Common myeloid progenitor, CD34-positive (primary cell): ENCODE data around the gene ABCB8.

Experiments used
- CTCF ChIA-PET: fragments of 350-600 bp; sonication (Branson Sonifier 250); formaldehyde crosslinking; loops from one replicate; lab custom pipeline; 2021; ENCODE audit warnings: antibody characterized with exemption; lab: Charles Lee
- POLR2A ChIA-PET: fragments of 350-600 bp; sonication (Branson Sonifier 250); formaldehyde crosslinking; loops from one replicate; lab custom pipeline; 2021; ENCODE audit warnings: antibody characterized with exemption; lab: Charles Lee
- DNase-seq, 3 donors: peaks; one replicate each; pipeline versions ENCODE4 v3.0.0 to v3.0.0-alpha.2; 2013
- H3K27ac ChIP-seq, 2 experiments: 1 replicate in 1 of 2; 2 replicates in 1 of 2; pipeline ENCODE4 v1.7.0; 2013; ENCODE audit warnings: inconsistent platforms in 2 of 2, low read length in 2 of 2, mild to moderate bottlenecking in 2 of 2, low read depth in 1 of 2, moderate library complexity in 1 of 2; ENCODE audit not compliant: severe bottlenecking in 2 of 2, insufficient read depth in 1 of 2, poor library complexity in 1 of 2
- H3K27me3 ChIP-seq, 5 experiments: replicated peaks in 2 of 5; 1 replicate in 3 of 5; 2 replicates in 2 of 5; pipeline versions ENCODE4 v1.6.1 to v1.7.0; 2013; ENCODE audit warnings: low read length in 4 of 5, mild to moderate bottlenecking in 2 of 5, moderate library complexity in 2 of 5, inconsistent platforms in 1 of 5; ENCODE audit not compliant: insufficient read depth in 5 of 5, control insufficient read depth in 4 of 5
- H3K36me3 ChIP-seq, 4 experiments: 1 replicate in 2 of 4; 2 replicates in 2 of 4; pipeline versions ENCODE4 v1.6.1 to v1.7.0; 2013; ENCODE audit warnings: low read length in 3 of 4, control low read depth in 1 of 4, mild to moderate bottlenecking in 1 of 4; ENCODE audit not compliant: control insufficient read depth in 4 of 4, insufficient read depth in 4 of 4
- H3K4me1 ChIP-seq, 4 experiments: 1 replicate in 3 of 4; 2 replicates in 1 of 4; pipeline versions ENCODE4 v1.6.1 to v1.7.1; 2013; ENCODE audit warnings: low read length in 3 of 4, mild to moderate bottlenecking in 3 of 4, control low read depth in 1 of 4, inconsistent platforms in 1 of 4, moderate library complexity in 1 of 4; ENCODE audit not compliant: control insufficient read depth in 4 of 4, insufficient read depth in 4 of 4; ENCODE audit errors: control extremely low read depth in 1 of 4
- H3K4me3 ChIP-seq, 7 experiments: 1 replicate in 4 of 7; 2 replicates in 3 of 7; pipeline versions ENCODE4 v1.5.1 to v1.7.0; 2013; ENCODE audit warnings: mild to moderate bottlenecking in 7 of 7, low read length in 6 of 7, moderate library complexity in 6 of 7, inconsistent platforms in 2 of 7, low read depth in 2 of 7, control low read depth in 1 of 7; ENCODE audit not compliant: insufficient read depth in 4 of 7, control insufficient read depth in 1 of 7; ENCODE audit errors: extremely low read depth in 1 of 7
- H3K9me3 ChIP-seq, 5 experiments: 1 replicate in 4 of 5; 2 replicates in 1 of 5; pipeline versions ENCODE4 v1.6.1 to v1.7.1; 2013; ENCODE audit warnings: low read length in 4 of 5, mild to moderate bottlenecking in 2 of 5, inconsistent platforms in 1 of 5, low read depth in 1 of 5, moderate library complexity in 1 of 5; ENCODE audit not compliant: control insufficient read depth in 4 of 5, insufficient read depth in 2 of 5; ENCODE audit errors: control extremely low read depth in 1 of 5
- WGBS: methylation state at CpG from one replicate; pipeline ENCODE4 v1.1.5; 2013; ENCODE audit not compliant: insufficient coverage; 5-methylcytosine and 5-hydroxymethylcytosine counted together

ABCB8 gene

DNA sequence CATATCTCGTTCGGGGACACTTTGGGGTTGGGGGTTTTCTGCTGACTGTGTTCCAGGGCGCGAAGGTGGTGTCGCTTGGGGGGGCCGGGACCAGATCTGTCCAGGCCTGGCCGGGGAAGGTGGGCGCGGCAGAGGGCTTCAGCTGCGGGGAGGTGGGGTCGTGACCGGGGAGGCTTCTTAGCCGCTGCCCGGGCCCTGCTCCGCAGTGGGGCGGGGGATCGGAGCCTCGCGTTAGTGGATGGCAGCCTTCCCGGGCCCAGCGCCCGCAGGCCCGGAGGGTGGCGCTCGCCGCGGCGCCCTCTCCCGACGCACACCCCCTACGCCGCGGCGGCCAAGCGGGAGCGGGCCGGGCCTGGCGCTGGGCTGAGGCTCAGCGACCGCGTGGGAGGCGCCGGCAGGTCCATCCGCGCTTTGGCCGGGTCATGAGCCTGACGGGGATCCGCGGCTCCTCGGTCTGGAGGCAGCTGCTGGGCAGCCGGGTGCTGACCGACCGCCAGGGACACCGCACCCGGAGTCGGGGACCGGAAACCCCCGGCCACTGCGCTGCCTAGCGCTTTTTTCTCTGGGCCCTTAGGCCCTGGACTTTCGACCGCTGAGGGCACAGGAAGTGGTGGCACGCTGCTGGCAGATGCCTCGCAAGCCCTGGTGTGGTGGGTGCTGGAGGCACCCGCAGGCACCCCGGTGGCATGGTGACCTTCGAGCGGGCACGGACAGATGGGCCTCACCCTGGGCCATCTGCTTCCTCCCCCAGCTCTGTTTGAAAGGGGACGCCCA is 59.2 kb downstream of the ABCB8 start:
- peak overlapping the region; percentile 15 to 88 for H3K27ac ChIP-seq
- POLR2A ChIA-PET = interaction anchor here (1.1 to 2.8 kb wide), 3 partner anchors 18 to 74 kb away, joined by 3 to 11 read pairs (median 3); no protein-coding TSS in a partner anchor
- peak in 2 of 3 donors; percentile 57 to 71 for DNase-seq
- H3K9me3 ChIP-seq = no peaks in the 10 kb centered on the region
- H3K27me3 ChIP-seq = no peaks in the 10 kb centered on the region
- CTCF ChIA-PET = interaction anchor here (0.6 to 14.4 kb wide), 4 partner anchors 16 to 65 kb away, joined by 3 to 219 read pairs (median 38); no protein-coding TSS in a partner anchor
- H3K4me3 ChIP-seq = peak overlapping the region; percentile 52 to 87 (median 79)
- under 1% methylated on average over 65 of the region's 70 CpGs for WGBS
- H3K4me1 ChIP-seq = peaks cover 9 to 58% (median 52%) of the 10 kb centered on the region in 4 experiments
- peaks cover 0 to 10% (median 2%) of the 10 kb centered on the region in 4 experiments for H3K36me3 ChIP-seq

DNA sequence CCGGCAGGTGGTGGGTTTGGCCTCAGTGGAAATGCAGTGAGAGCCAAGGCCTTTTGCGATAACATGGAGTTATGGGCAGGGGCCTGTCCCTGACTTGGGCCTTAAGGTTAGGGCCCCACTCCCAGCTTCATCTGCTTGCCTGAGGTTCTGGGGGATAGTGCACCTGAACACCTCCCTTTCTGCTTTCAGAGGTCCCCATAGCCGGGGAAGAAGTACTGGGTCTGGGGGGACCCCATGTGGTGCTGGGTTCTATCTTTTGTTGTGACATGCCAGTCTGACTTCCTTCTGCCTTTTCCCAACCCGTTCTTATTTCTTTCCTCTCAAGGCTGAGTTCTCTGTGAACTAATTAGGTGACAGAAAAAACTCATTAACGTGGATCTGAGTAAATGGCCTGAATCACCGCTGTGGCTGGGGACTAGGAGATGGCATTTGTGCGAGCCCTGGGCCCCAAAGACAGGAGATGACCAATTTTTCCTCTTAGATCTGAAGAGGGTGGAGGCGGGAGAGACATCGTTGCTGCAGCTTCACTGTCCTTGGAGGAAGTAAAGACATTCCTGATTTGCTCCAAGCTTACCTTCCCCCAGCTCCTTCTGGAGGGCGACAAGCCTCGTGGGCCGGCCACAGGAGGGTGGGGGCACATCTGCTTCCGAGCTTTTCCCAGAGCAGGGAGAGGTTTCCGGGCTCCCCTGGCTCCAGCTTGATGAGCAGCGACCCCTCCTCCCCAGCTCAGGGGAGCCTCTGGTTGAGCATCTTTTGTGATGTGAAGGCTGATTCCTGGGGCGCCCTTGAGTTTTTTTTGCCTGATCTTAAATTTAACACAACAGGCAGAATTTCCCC is 60.0 kb downstream of the ABCB8 start:
- H3K27me3 ChIP-seq = no peaks in the 10 kb centered on the region
- peaks cover 9 to 52% (median 48%) of the 10 kb centered on the region in 4 experiments for H3K4me1 ChIP-seq
- ChIA-PET POLR2A (interaction anchor here (0.8 to 2.8 kb wide), 6 partner anchors 17 to 95 kb away, joined by 3 to 11 read pairs (median 4); no protein-coding TSS in a partner anchor), CTCF (interaction anchor here (0.6 to 14.4 kb wide), 9 partner anchors 12 to 126 kb away, joined by 3 to 219 read pairs (median 5); no protein-coding TSS in a partner anchor)
- peak overlapping the region; percentile 15 to 88 for H3K27ac ChIP-seq
- H3K36me3 ChIP-seq = peaks cover 0 to 10% (median 2%) of the 10 kb centered on the region in 4 experiments
- 18% methylated on average over 15 of the region's 16 CpGs for WGBS
- H3K4me3 ChIP-seq = peak overlapping the region in 6 of 7 experiments; percentile 63 to 87 (median 79)
- DNase-seq = no peak
- H3K9me3 ChIP-seq = no peaks in the 10 kb centered on the region

DNA sequence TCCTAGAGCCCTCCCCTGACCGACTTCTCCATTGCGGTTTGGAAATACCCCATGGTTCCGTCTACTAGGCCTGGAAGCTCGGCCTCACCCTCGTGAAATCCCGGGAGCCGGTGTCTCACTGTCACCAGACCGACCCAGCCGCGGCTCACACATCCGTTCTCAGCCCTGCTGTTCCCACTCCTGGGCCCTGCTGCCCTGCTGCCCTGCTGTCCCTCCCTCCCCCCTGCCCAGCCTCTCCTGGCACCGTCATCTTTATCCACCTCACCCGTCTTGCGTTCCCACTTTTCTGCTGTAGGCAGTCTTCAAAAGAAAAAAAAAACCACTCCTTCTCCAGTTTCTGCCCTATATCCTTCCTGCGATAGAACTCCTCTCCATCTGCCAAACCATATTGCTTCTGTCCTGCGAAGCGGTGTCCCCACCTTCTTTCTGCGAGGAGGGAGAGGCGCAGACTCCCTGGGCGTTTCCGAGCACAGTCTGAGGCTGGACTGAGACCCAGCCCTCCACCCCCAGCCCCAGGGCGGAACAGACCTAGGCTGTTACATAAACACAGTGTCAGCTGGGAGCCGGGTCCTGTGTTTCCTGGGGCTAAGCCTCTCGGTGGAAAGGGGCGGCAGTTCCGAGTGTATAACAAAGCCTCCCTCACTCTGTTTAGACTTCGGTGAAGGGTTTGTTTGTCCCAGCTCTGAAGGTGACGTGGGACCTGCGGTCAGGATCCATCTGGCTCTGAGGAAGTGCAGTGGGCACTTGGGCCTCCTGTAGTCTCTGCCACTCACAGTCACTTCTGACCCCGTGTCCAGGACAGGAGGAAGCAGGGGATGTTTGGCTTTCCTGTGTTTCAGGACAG is 60.8 kb downstream of the ABCB8 start:
- peaks cover 9 to 46% (median 43%) of the 10 kb centered on the region in 4 experiments for H3K4me1 ChIP-seq
- 3% methylated on average over 23 of the region's 30 CpGs for WGBS
- DNase-seq = peak; percentile 75 to 96 (median 94)
- H3K9me3 ChIP-seq = no peaks in the 10 kb centered on the region
- H3K27ac ChIP-seq = peak overlapping the region; percentile 82 to 88
- CTCF ChIA-PET = interaction anchor here (0.8 to 14.4 kb wide), 10 partner anchors 13 to 127 kb away, joined by 3 to 219 read pairs (median 5); no protein-coding TSS in a partner anchor
- H3K36me3 ChIP-seq = peaks cover 0 to 17% (median 3%) of the 10 kb centered on the region in 4 experiments
- POLR2A ChIA-PET = interaction anchor here (0.8 to 2.8 kb wide), 6 partner anchors 12 to 96 kb away, joined by 3 to 11 read pairs (median 4); no protein-coding TSS in a partner anchor
- no peaks in the 10 kb centered on the region for H3K27me3 ChIP-seq
- H3K4me3 ChIP-seq = peak overlapping the region; percentile 16 to 87 (median 79)

DNA sequence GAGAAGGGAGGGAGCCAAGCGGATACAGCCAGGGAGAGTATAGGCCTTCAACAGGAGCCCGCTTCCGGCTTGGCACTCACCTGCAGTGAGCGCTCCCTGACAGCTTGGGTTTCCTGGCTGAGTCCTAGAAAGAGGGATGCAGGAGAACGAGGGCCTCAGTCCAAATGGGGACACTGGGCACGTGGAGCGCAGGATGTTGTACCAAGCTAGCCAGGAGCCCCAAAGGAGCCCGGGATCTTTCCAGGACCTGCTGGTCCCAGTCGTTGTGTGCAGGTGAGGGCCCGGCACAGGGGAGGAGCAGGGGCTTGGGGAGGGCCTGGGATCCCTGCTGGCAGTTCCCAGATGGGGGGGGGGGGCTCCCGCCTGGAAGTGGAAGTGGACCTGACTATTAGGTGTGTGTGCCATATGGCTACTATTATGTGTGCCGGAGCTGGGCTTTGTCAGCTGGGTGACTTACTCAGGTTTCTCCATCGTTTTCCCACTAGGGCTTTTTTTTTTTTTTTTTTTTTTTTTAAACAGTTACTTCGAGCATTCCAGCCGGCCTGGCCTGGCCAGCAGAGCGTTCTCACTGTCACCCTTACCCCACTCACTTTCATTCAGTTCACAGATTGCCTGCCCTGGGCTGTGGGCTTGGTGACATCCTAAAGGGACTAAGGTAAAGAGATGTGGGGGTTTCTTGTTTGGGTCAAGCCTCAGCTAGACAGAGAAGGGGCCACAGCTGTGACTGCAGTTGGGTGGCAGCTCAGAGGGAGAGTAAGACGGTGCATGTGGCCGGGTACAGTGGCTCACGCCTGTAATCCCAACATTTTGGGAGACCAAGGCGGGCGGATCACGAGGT is 61.9 kb downstream of the ABCB8 start:
- CTCF ChIA-PET = interaction anchor here (0.6 to 14.4 kb wide), 13 partner anchors 8 to 163 kb away, joined by 3 to 219 read pairs (median 5); no protein-coding TSS in a partner anchor
- peak overlapping the region in 1 of 2 experiments; percentile 88 for H3K27ac ChIP-seq

DNA sequence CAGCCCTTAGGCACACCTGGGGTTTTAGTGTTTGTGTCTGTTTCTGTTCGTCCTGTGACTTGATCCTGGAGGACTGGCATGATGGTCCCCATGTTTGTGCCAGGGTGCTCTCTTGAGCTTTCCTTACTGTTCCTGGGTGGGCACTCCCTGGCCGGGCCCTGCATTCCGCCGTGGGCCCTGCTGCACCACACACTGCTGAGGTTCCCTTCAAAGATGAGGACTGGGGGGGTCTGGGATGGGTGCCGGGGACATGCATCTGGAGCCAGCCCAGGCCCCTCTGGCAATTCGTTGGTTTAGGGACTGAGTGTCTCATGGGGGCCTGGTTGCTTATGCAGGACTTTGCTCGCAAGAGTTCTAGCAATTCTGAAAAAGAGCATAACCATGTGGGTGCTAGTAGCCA is 62.8 kb downstream of the ABCB8 start:
- no peaks in the 10 kb centered on the region for H3K27me3 ChIP-seq
- no peak overlapping the region for H3K27ac ChIP-seq
- peaks cover 0 to 17% (median 3%) of the 10 kb centered on the region in 4 experiments for H3K36me3 ChIP-seq
- DNase-seq = no peak
- peaks cover 7 to 36% (median 34%) of the 10 kb centered on the region in 4 experiments for H3K4me1 ChIP-seq
- CTCF ChIA-PET = interaction anchor here (1.1 to 14.4 kb wide), 10 partner anchors 9 to 153 kb away, joined by 3 to 219 read pairs (median 4); no protein-coding TSS in a partner anchor
- POLR2A ChIA-PET = interaction anchor here (0.7 kb wide), 1 partner anchor 21 kb away, joined by 4 read pairs; no protein-coding TSS in a partner anchor
- 95% methylated on average over 6 of the region's 7 CpGs for WGBS
- no peak overlapping the region for H3K4me3 ChIP-seq
- H3K9me3 ChIP-seq = no peaks in the 10 kb centered on the region

More for the DNA sequence above, 61.9 kb downstream of the ABCB8 start:
- peaks cover 0 to 17% (median 3%) of the 10 kb centered on the region in 4 experiments for H3K36me3 ChIP-seq
- H3K27me3 ChIP-seq = no peaks in the 10 kb centered on the region
- peaks cover 9 to 45% (median 42%) of the 10 kb centered on the region in 4 experiments for H3K4me1 ChIP-seq
- POLR2A ChIA-PET = interaction anchor here (1.0 to 2.8 kb wide), 3 partner anchors 13 to 15 kb away, joined by 3 to 11 read pairs (median 4); no protein-coding TSS in a partner anchor
- 96% methylated on average over 17 of the region's 22 CpGs for WGBS
- DNase-seq = no peak
- no peaks in the 10 kb centered on the region for H3K9me3 ChIP-seq
- peak overlapping the region in 3 of 7 experiments; percentile 46 to 87 (median 74) for H3K4me3 ChIP-seq
